Femur (tissue), 1 donor: ENCODE results near the gene MAL.

Experiments
- DNase-seq: peaks from one replicate; pipeline ENCODE4 v3.0.0-alpha.2; 2017

The MAL gene

GRCh38 chr2:95050385-95051300 is 25.1 kb downstream of the MAL start:
- DNase-seq: peak; percentile 15

DNA sequence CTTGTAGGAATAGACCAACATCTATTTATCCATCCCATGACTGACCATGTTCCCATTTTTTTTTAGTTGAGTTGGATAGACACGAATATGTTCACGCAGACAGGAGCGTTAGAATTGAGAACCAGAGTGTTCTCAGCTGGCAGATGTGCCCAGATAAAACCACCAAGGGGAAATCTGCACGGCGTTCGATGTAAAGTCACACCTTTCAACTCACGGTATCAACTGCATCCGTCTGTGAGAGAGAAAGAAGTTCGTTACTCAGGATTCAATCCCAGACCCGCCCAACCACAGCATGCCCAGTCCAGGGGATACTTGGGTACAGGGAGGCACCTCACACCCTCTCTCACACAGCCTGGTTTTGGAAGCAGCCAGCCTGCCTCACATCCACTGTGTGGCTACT is 26.1 kb downstream of the MAL start:
- no peak for DNase-seq

- DNase-seq: no peak
Observed at GRCh38 chr2:95052307-95052706, 26.8 kb downstream of the MAL start.

- DNase-seq: peak; percentile 2
Observed at GRCh38 chr2:95052804-95053479, 27.4 kb downstream of the MAL start.

- DNase-seq: no peak
Observed at GRCh38 chr2:95053543-95053942, 28.0 kb downstream of the MAL start.

DNA sequence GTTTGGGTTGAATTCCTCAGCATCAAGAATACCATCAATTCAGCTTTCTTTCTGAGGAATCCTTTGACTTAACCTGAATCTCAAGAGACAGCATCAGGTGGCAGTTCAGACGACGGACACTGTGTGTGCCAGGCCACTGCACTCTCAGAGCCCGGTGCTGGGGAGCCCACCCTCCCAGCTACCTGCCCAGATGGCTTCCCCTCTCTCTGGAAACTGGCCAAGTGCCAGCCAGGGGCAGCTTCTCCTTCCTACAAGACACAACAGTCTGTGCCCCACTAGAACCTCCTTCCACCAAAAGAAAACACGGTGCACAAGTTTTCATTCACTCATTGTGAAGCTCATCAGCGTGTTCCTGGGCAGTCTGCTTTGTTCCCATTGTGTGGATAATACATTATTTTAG is 28.5 kb downstream of the MAL start:
- no peak for DNase-seq

DNA sequence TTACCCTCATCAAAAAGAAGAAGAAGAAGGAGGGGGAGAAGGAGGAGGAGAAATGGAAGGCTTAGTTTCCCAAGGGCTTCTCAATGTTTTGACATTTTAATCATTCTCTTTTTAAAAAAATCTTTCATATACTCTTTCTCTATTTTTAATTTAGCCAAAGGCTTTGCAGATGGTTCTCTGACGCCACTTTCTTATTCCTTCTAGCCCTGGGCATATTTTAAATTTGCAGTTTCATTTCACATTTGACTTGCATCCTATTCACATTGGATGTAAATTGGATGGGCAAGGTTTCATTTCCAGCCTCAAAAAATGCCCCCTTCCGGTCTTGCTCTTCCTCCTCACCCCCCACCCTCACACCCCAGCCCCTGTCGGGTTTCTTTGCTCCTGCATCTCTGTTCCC is 29.8 kb downstream of the MAL start:
- no peak for DNase-seq

GRCh38 chr2:95056044-95056443 is 30.5 kb downstream of the MAL start:
- DNase-seq: peak; percentile 4

GRCh38 chr2:95056461-95057459 is 31.3 kb downstream of the MAL start:
- DNase-seq: peak; percentile 12

GRCh38 chr2:95057535-95058370 is 32.2 kb downstream of the MAL start:
- DNase-seq: peak; percentile 18

GRCh38 chr2:95058466-95058988 is 33.0 kb downstream of the MAL start:
- peak; percentile 11 for DNase-seq

DNA sequence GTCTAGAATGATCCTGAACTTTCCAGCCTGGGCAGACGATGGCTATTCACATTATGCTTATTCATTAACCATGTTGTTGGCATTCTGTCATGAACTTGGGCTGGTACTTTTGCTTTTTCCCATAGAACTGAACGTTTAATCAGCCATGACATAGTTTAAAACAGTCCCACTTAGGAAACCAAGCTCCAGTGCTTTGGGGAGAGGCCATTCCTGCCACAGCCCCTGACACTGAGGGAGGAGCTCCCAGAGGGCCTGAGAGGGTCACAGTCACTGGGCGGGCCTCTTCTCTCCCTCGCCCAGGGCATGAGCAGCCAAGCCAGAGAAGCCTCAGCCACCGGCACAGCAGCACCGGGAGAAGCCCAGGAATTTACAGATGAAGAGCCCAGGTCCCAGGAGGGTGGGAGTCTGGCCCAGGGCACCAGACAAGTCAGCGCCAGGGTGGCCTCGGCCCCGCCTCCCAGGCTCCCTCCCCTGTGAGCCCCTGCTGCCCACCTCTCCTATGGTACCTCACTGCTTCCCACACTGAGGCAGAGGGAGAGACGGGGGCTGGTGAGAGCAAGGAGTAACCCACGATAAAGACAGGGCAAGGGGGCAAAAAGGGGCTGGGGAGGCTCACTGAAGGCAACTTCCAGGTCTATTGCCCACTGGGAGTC is 33.6 kb downstream of the MAL start:
- peak; percentile 11 for DNase-seq

GRCh38 chr2:95059656-95060370 is 34.3 kb downstream of the MAL start:
- DNase-seq: peak; percentile 8

DNA sequence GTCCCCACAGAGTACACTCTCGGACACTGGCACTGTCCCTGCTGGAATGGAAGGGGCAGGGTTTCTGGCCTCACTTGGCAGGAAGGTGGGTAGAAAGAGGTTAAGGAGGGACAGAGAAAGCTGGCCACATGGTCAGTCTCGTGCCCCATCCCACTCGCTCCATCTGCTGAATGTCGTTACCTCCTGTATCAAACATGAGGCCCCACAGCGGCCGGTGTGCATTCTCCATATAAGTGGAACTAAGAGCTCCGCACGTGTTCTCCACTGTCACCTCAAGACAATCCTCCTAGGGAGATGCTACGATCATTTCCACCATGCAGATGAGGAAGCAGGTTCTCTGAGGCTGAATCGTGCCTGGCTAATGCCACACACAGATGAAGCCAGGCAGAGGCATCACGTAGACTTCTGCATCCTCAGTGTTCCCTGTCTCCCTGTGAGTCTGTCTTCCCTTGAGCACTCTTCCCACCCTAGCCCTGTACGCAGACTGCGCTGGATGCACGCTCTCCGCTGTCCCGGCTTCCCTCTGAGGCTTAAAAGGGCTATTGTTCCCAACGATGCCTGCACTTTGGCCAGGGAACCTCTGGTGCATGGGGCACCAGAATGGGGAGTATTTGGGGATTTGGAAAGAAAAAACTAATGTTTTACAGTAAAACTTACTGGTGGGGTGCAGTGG is 35.1 kb downstream of the MAL start:
- DNase-seq: peak; percentile 4

GRCh38 chr2:95061119-95061512 is 35.6 kb downstream of the MAL start:
- no peak for DNase-seq

- DNase-seq: no peak
Observed at GRCh38 chr2:95061601-95062183, 36.2 kb downstream of the MAL start.

- no peak for DNase-seq
Observed at GRCh38 chr2:95062242-95063085, 37.0 kb downstream of the MAL start.
